Brain microvascular endothelial cell (primary cell): ENCODE results near the gene AMOTL2.

ENCODE experiments used
- DNase-seq: peaks from one replicate; pipeline ENCODE4 v3.0.0-alpha.2; 2020
- H3K27ac ChIP-seq: fragments of 250-450 bp; sonication (Bioruptor Pico); 2 replicates; pipeline ENCODE4 v1.5.1; 2020; ENCODE audit warnings: mild to moderate bottlenecking, moderate library complexity
- H3K27me3 ChIP-seq: fragments of 250-450 bp; sonication (Bioruptor Pico); replicated peaks from 2 replicates; pipeline ENCODE4 v1.5.1; 2020; ENCODE audit warnings: mild to moderate bottlenecking
- H3K36me3 ChIP-seq: fragments of 250-450 bp; sonication (Bioruptor Pico); replicated peaks from 2 replicates; pipeline ENCODE4 v1.5.1; 2020; ENCODE audit warnings: mild to moderate bottlenecking
- H3K4me3 ChIP-seq: 2 replicates; pipeline ENCODE4 v1.5.1; 2011; ENCODE audit warnings: low read depth, mild to moderate bottlenecking, control low read depth, low read length, moderate library complexity
- CTCF ChIP-seq: IDR thresholded peaks from 2 replicates; pipeline ENCODE4 v1.5.1; 2011; ENCODE audit warnings: low read depth, mild to moderate bottlenecking, moderate library complexity, low read length, control low read depth, inconsistent platforms; ENCODE audit errors: missing control alignments
- in situ Hi-C: cut with HindIII; loops from 2 replicates; pipeline ENCODE4 v1.10.0; 2017; ENCODE audit warnings: low sequenced_read_pairs, low pct_ligation_motif_present

Gene AMOTL2

GRCh38 chr3:134387293-134387692 lies 13.0 kb upstream of the AMOTL2 start:
- no peaks in the 10 kb centered on the region for H3K36me3 ChIP-seq
- TF ChIP-seq CTCF: no peak
- no peak overlapping the region for H3K4me3 ChIP-seq
- no peaks in the 10 kb centered on the region for H3K27me3 ChIP-seq
- no peak overlapping the region for H3K27ac ChIP-seq
- in situ Hi-C loops: no loop called here
- DNase-seq: no peak

DNA sequence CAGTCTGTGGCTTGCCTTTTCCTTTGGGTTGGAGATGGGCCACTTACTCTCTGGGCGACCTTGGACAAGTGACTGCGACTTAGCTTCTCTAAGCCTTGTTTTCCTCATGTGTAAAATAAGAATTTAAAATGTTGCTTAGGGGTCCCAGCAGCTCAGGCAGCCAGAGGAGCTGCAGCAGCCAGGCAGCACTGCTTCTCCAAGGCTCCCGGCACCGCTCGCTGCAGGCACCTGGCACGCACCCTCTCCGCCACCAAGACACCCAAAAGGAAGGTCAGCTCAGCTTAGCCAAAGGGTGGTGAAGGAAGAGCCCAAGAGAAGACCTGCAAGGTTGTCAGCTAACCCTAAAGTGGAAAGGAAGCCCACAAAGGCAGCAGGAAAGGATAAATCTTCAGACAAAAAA lies 10.7 kb upstream of the AMOTL2 start:
- no peak overlapping the region for H3K4me3 ChIP-seq
- no peak for DNase-seq
- no peak overlapping the region for H3K27ac ChIP-seq
- no peak for TF ChIP-seq CTCF
- no peaks in the 10 kb centered on the region for H3K27me3 ChIP-seq
- H3K36me3 ChIP-seq: no peaks in the 10 kb centered on the region
- in situ Hi-C loops: no loop called here

DNA sequence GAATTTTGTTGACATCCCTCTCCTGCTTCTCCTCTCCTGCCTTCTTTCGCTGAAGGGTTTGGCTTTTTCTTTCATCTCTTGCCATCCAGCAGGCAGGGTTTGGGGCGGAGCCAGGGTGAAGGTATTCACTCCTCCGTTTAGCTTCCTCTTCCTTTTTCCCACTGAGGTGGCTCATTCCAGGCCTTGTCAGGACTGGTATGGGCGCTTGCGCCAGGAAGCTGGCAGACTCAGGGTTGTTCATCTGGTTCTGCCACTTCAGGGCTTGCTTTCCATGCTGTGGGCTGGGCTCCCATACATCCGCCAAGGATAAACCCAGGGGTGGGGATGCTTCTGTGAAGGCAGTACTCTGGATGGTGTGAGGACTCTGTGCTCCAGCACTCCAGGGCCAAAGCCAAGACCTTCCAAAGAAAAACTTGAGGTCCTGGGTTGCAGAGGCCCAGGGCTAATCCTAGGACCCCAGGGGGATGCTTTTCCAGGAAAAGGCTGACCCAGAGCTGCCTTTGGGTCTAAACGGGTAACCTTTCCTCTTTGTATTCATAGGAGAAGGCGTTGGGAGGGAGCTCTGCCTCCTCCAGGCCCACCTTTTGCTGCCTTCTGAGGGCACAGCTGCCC lies 7.7 kb upstream of the AMOTL2 start:
- Histone ChIP-seq H3K27ac (no peak overlapping the region), H3K27me3 (no peaks in the 10 kb centered on the region), H3K4me3 (no peak overlapping the region), H3K36me3 (no peaks in the 10 kb centered on the region)
- TF ChIP-seq CTCF: no peak
- in situ Hi-C loops: no loop called here
- no peak for DNase-seq

- no peak for TF ChIP-seq CTCF
- DNase-seq: no peak
- H3K4me3 ChIP-seq: no peak overlapping the region
- no peaks in the 10 kb centered on the region for H3K27me3 ChIP-seq
- in situ Hi-C loops: no loop called here
- H3K36me3 ChIP-seq: no peaks in the 10 kb centered on the region
- no peak overlapping the region for H3K27ac ChIP-seq
These were observed 6.8 kb upstream of the AMOTL2 start for GRCh38 chr3:134381076-134381475.

- H3K4me3 ChIP-seq: no peak overlapping the region
- H3K36me3 ChIP-seq: no peaks in the 10 kb centered on the region
- no peak overlapping the region for H3K27ac ChIP-seq
- no peaks in the 10 kb centered on the region for H3K27me3 ChIP-seq
- in situ Hi-C loops: no loop called here
- no peak for TF ChIP-seq CTCF
- DNase-seq: no peak
These were observed 6.0 kb upstream of the AMOTL2 start for GRCh38 chr3:134380249-134380648.

DNA sequence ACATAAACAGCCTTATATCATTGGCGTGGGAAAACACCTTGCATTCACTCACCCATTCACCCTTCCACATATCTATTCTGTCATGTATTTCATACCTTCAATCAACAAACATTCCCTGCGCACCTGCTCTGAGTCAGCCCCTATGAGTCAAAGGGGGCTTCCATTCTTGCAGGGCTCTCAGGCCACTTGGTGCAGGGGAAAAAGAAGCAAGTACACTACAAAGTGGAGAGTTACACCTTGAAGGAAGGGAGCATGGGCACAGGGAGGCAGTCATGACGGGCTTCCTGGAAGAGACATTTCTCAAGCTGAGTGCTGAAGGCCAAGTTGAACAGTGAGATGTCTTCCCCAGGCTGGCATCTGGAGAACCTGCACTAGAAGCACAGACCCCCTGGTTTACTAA lies 4.6 kb upstream of the AMOTL2 start:
- Histone ChIP-seq H3K27me3 (no peaks in the 10 kb centered on the region), H3K36me3 (no peaks in the 10 kb centered on the region), H3K4me3 (no peak overlapping the region), H3K27ac (no peak overlapping the region)
- in situ Hi-C loops: no loop called here
- no peak for DNase-seq
- no peak for TF ChIP-seq CTCF
